MCF 10A (cell line): ENCODE results near the gene BARX1. TPM values are rescaled to one million over a fixed set of nuclear protein-coding genes. Genes with fewer than 3 reads are reported as not detected.

ENCODE experiments used
- BruUV-seq: library from RNA; stranded (reverse); fragments of 400-500 nt; replicated peaks from 2 replicates; lab custom pipeline; 2021; lab: Mats Ljungman, UMichigan
- CTCF ChIA-PET: fragments of 300-600 bp; sonication (Branson Sonifier 250); formaldehyde crosslinking; extraction: SDS; loops from one replicate; lab custom pipeline; 2021; ENCODE audit warnings: antibody characterized with exemption, inconsistent platforms; lab: Yijun Ruan, JAX
- POLR2A ChIA-PET: fragments of 300-600, 350-650 bp; sonication (Branson Sonifier 250); formaldehyde crosslinking; extraction: SDS; loops from one replicate; lab custom pipeline; 2020; ENCODE audit warnings: antibody characterized with exemption, inconsistent platforms; lab: Yijun Ruan, JAX
- DNase-seq: peaks from one replicate; pipeline ENCODE4 v3.0.0-alpha.2; 2018; ENCODE audit not compliant: unreplicated experiment
- H3K27ac Mint-ChIP-seq: one replicate; pipeline ENCODE4 v1.8.0; 2022; ENCODE audit warnings: mild to moderate bottlenecking, low read depth, mixed read lengths; ENCODE audit not compliant: unreplicated experiment
- H3K27me3 Mint-ChIP-seq: one replicate; pipeline ENCODE4 v1.8.0; 2022; ENCODE audit warnings: mixed read lengths; ENCODE audit not compliant: insufficient read depth, unreplicated experiment
- H3K36me3 Mint-ChIP-seq: one replicate; pipeline ENCODE4 v1.8.0; 2022; ENCODE audit warnings: mild to moderate bottlenecking, moderate library complexity, mixed read lengths; ENCODE audit not compliant: insufficient read depth, unreplicated experiment
- H3K4me1 Mint-ChIP-seq: one replicate; pipeline ENCODE4 v1.8.0; 2022; ENCODE audit warnings: mixed read lengths; ENCODE audit not compliant: insufficient read depth, unreplicated experiment
- H3K4me3 Mint-ChIP-seq: one replicate; pipeline ENCODE4 v1.8.0; 2022; ENCODE audit warnings: mild to moderate bottlenecking, moderate library complexity, mixed read lengths; ENCODE audit not compliant: unreplicated experiment
- H3K9me3 Mint-ChIP-seq: one replicate; pipeline ENCODE4 v1.8.0; 2022; ENCODE audit warnings: mixed read lengths; ENCODE audit not compliant: unreplicated experiment
- CTCF ChIP-seq: fragments of 200-600 bp; IDR thresholded peaks from one replicate; pipeline ENCODE4 v1.8.0; 2022; ENCODE audit warnings: antibody characterized with exemption, mild to moderate bottlenecking; ENCODE audit not compliant: unreplicated experiment
- intact Hi-C: fragments of 100-400 bp; cut with micrococcal nuclease; formaldehyde crosslinking; loops from 2 replicates; pipeline ENCODE4 v1.14.1; 2022
- total RNA-seq: library from RNA; stranded (reverse); gene quantifications from 2 replicates; pipeline ENCODE4 v1.2.3, GENCODE V29; 2022

BARX1 gene
- total RNA-seq, 1 experiment from 2014 or later, result 0.23 TPM

DNA sequence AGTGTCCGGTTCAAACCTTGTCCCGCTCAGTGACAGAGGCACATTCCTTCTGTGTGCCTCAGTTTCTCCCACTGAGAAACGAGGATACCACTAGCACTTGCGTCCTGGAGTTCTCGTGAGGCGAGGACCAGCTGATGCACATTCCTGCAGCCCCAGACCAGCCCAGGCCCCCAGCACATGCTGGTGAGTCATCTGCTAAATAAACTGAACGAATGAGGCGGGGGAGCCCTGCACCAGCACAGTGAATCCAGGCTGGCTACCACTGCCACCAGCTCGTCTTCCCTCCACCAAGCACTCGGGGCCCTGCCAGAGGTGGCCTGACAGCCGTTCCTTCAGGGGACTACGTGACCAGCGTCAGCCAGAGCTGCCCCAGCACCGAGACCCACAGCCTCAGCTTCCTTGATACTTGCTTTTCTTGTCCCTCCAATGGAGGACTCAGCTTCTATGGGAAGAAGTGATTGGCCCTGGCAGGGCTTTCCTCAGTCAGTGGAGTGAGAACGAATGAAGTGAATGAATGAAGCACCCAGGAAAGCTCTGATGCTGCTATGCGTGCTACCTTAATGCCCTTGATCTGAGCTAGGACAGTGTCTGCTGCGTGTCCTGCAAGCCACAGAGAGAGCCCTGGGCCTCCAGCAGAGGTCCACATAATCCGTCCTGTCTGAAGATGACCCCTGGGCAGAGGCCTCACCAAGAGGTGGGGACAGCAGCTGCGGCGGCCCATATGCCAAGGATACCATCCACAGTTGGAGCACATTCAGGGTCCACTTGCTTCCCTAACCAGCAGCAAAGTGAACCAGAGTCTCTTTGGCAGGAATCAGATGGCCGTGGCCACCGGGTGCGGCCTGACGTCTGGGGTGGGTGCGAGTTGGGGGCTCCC lies 13.5 kb upstream of the BARX1 start:
- BruUV-seq, result no TSS peak
- Mint-ChIP-seq H3K4me3 (no peak overlapping the region), H3K9me3 (peaks cover 11% of the 10 kb centered on the region), H3K4me1 (peaks cover 9% of the 10 kb centered on the region), H3K36me3 (no peaks in the 10 kb centered on the region), H3K27me3 (no peaks in the 10 kb centered on the region), H3K27ac (no peak overlapping the region)
- ChIA-PET CTCF (interaction anchor here (1.3 to 2.0 kb wide), 2 partner anchors 287 kb away, joined by 3 to 11 read pairs; no protein-coding TSS in a partner anchor), POLR2A (no interaction called here)
- no peak for DNase-seq
- TF ChIP-seq CTCF, result no peak
- intact Hi-C loops, result no loop called here

DNA sequence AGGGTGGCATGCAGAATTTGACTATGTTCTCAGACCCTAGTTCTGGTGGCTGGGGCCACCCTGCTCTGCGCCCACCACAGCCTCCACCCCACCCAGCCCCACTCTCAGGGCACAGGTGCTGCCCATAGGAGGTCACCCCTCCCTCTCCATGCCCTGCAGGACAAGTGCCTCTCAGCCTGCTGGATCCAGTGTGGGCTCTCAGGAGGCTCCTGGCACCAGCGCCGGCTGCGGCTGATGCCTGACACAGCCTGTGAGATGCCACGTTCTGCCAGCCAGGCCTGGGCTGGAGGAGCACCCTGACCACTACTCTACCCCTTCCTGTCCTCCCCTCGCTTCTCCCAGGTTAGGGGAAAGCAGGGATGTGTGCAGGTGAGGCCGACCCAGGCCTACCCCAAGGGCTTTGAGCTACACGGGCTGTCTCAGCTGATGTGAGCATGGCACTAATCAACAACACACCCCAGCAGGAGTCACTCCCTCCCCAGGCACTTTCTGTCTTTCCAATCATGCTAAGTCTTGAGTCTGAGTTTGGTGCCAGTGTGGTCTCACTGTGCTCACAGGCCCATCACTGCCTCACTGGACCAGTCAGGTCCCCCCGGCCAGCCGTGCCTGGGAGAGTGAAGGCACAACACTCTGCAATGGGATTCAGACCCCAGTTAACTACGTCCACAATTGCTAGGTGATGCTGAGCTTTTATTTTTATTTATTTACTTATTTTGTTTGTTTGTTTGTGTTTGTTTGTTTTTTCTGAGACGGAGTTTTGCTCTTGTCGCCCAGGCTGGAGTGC lies 12.1 kb upstream of the BARX1 start:
- CTCF ChIA-PET, result interaction anchor here (0.6 to 6.3 kb wide), 4 partner anchors 77 to 287 kb away, joined by 3 to 109 read pairs (median 4); no protein-coding TSS in a partner anchor
- POLR2A ChIA-PET, result interaction anchor here (0.7 kb wide), 1 partner anchor 257 kb away, joined by 5 read pairs; no protein-coding TSS in a partner anchor
- BruUV-seq, result no TSS peak
- no peaks in the 10 kb centered on the region for H3K36me3 Mint-ChIP-seq
- intact Hi-C loops, result no loop called here
- H3K4me1 Mint-ChIP-seq, result peaks cover 17% of the 10 kb centered on the region
- DNase-seq, result no peak
- no peak for TF ChIP-seq CTCF
- H3K9me3 Mint-ChIP-seq, result no peaks in the 10 kb centered on the region
- H3K27ac Mint-ChIP-seq, result no peak overlapping the region
- no peak overlapping the region for H3K4me3 Mint-ChIP-seq
- no peaks in the 10 kb centered on the region for H3K27me3 Mint-ChIP-seq

- Mint-ChIP-seq H3K4me3 (no peak overlapping the region), H3K36me3 (no peaks in the 10 kb centered on the region), H3K27me3 (no peaks in the 10 kb centered on the region), H3K9me3 (no peaks in the 10 kb centered on the region), H3K27ac (no peak overlapping the region), H3K4me1 (peaks cover 17% of the 10 kb centered on the region)
- DNase-seq, result peak; percentile 38
- intact Hi-C loops, result no loop called here
- TF ChIP-seq CTCF, result peak; percentile 25
- no TSS peak for BruUV-seq
- POLR2A ChIA-PET, result interaction anchor here (0.6 kb wide), 1 partner anchor 230 kb away, joined by 4 read pairs; no protein-coding TSS in a partner anchor
- CTCF ChIA-PET, result interaction anchor here (0.5 to 6.3 kb wide), 14 partner anchors 10 to 1364 kb away, joined by 3 to 109 read pairs (median 5); no protein-coding TSS in a partner anchor
These were observed 10.8 kb upstream of the BARX1 start for GRCh38 chr9:93965830-93966577.
